Central memory CD8-positive, alpha-beta T cell (primary cell): ENCODE measurements around the gene PHAF1.

Source experiments
- ATAC-seq: fragments of 150-1000 bp; cut with Tn5 transposase; replicated peaks from 2 replicates; pipeline ENCODE4 v1.10.0; 2022; ENCODE audit warnings: mild to moderate bottlenecking, moderate FRiP score, moderate number of reproducible peaks; ENCODE audit not compliant: poor library complexity, severe bottlenecking; ENCODE audit errors: extremely low read depth
- DNase-seq, 2 donors: peaks; one replicate each; pipeline ENCODE4 v3.0.0; 2021; ENCODE audit warnings: low spot score in 2 of 2
- H3K27ac Mint-ChIP-seq: one replicate; pipeline ENCODE4 v1.8.0; 2022; ENCODE audit warnings: low read depth, mild to moderate bottlenecking, moderate library complexity, mixed read lengths
- H3K27me3 Mint-ChIP-seq: one replicate; pipeline ENCODE4 v1.8.0; 2022; ENCODE audit warnings: mixed read lengths
- H3K36me3 Mint-ChIP-seq: one replicate; pipeline ENCODE4 v1.8.0; 2022; ENCODE audit warnings: mild to moderate bottlenecking, moderate library complexity, mixed read lengths; ENCODE audit not compliant: insufficient read depth
- H3K4me1 Mint-ChIP-seq: one replicate; pipeline ENCODE4 v1.8.0; 2022; ENCODE audit warnings: mixed read lengths
- H3K4me3 Mint-ChIP-seq: one replicate; pipeline ENCODE4 v1.8.0; 2022; ENCODE audit warnings: mild to moderate bottlenecking, moderate library complexity, mixed read lengths
- H3K9me3 Mint-ChIP-seq: one replicate; pipeline ENCODE4 v1.8.0; 2022; ENCODE audit warnings: mixed read lengths

PHAF1 gene

GRCh38 chr16:67089101-67089500 is 20.6 kb upstream of the PHAF1 start:
- Mint-ChIP-seq H3K36me3 (peaks cover 12% of the 10 kb centered on the region), H3K4me1 (peaks cover 10% of the 10 kb centered on the region), H3K4me3 (no peak overlapping the region), H3K27me3 (no peaks in the 10 kb centered on the region), H3K9me3 (no peaks in the 10 kb centered on the region), H3K27ac (no peak overlapping the region)
- DNase-seq (no peak), ATAC-seq (no peak)

DNA sequence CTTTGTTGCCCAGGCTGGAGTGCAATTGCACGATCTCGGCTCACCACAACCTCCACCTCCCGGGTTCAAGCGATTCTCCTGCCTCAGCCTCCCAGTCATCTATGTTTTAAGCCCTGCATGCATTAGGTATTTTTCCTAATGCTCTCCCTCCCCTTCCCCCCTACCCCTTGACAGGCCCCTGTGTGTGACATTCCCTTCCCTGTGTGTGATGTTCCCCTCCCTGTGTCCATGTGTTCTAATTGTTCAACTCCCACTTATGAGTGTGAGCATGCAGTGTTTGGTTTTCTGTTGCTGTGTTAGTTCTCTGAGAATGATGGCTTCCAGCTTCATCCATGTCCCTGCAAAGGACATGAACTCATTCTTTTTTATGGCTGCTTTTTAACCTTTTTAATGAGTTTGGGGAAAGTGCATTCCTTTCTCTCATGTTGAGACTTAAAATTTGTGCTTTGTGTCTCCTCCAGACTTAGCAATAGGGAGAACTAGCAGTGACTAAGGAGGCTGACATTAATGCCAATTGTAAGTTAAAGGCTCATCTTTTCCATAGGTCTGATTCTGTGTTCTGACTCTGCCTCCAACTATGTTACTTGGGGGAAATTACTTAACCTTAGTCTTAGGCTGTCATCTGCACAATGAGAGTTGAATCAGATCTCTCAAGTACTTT is 17.7 kb upstream of the PHAF1 start:
- Mint-ChIP-seq H3K27ac (no peak overlapping the region), H3K36me3 (peaks cover 15% of the 10 kb centered on the region), H3K4me3 (no peak overlapping the region), H3K9me3 (no peaks in the 10 kb centered on the region), H3K4me1 (peaks cover 5% of the 10 kb centered on the region), H3K27me3 (no peaks in the 10 kb centered on the region)
- ATAC-seq (no peak), DNase-seq (no peak)

DNA sequence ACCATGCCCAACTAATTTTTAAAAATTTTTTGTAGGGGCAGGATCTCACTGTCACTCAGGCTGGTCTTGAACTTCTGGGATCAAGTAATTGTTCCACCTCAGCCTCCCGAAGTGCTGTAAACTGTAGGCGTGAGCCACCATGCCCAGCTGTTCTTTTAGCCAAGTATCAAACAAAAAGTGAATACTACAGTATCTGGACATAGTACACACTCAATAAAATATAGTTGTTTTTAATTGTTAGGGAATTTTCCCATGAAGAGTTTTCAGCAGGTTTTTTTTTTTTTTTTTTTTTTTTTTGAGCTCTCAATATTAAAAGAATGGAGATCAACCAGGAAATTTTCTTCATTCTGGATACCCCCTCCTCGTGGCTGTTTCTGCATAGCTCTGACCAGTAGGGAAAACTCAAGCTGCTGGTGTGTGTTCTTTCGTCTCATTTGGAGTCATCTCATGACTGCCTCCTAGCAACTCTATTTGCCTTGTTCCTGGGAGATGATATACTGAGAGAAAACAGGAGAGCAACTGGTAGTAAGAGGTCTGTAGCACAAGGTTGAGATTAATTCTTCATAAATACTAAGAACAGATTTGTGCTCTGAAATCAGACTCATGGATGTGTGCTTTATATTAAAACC is 16.5 kb upstream of the PHAF1 start:
- no peaks in the 10 kb centered on the region for H3K27me3 Mint-ChIP-seq
- peak overlapping the region; percentile 87 for H3K27ac Mint-ChIP-seq
- DNase-seq = no peak

GRCh38 chr16:67098599-67098998 is 11.1 kb upstream of the PHAF1 start:
- no peaks in the 10 kb centered on the region for H3K4me1 Mint-ChIP-seq
- H3K27me3 Mint-ChIP-seq = no peaks in the 10 kb centered on the region
- ATAC-seq (no peak), DNase-seq (no peak)
- no peak overlapping the region for H3K27ac Mint-ChIP-seq
- no peaks in the 10 kb centered on the region for H3K9me3 Mint-ChIP-seq
- H3K36me3 Mint-ChIP-seq = peaks cover 10% of the 10 kb centered on the region
- H3K4me3 Mint-ChIP-seq = no peak overlapping the region

More for the DNA sequence above, 16.5 kb upstream of the PHAF1 start:
- Mint-ChIP-seq H3K4me1 (peaks cover 5% of the 10 kb centered on the region), H3K4me3 (no peak overlapping the region), H3K36me3 (peaks cover 15% of the 10 kb centered on the region), H3K9me3 (no peaks in the 10 kb centered on the region)
- ATAC-seq = no peak

DNA sequence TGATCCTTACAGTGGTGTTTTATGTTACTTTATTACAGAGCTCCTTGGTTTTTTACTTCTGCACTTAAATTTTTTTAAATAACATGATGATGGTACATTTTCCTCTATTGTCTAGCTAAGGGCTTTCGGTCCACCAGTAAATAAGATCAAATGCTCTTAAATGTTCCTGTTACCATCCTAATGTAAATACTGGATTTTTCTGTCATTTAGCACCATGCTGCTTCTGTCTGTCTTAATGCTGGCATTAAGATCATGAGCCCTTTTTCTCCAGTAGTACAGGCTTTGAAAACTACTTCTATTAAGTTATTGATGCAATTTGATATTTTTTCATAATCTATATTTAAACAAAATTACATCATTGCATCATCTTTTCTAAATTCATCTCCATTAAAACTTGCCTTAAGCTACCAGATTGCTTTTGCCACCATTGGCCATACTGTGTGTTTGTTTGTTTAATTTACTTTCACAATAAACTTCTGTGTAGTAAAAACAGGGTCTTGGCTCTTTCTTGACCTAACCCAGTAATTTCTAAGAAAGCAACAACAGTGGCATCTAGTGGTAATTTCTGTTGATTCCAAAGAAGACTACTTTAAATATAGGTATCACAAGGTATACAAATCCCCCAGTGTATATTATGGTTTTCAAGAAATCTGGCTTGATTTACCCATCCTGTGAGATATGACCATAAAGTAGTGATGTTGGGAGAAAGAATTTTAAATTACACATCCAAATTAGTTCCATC is 9.0 kb upstream of the PHAF1 start:
- Mint-ChIP-seq H3K27me3 (no peaks in the 10 kb centered on the region), H3K9me3 (no peaks in the 10 kb centered on the region), H3K4me3 (no peak overlapping the region), H3K4me1 (no peaks in the 10 kb centered on the region), H3K36me3 (peaks cover 4% of the 10 kb centered on the region), H3K27ac (no peak overlapping the region)
- ATAC-seq (no peak), DNase-seq (no peak)

DNA sequence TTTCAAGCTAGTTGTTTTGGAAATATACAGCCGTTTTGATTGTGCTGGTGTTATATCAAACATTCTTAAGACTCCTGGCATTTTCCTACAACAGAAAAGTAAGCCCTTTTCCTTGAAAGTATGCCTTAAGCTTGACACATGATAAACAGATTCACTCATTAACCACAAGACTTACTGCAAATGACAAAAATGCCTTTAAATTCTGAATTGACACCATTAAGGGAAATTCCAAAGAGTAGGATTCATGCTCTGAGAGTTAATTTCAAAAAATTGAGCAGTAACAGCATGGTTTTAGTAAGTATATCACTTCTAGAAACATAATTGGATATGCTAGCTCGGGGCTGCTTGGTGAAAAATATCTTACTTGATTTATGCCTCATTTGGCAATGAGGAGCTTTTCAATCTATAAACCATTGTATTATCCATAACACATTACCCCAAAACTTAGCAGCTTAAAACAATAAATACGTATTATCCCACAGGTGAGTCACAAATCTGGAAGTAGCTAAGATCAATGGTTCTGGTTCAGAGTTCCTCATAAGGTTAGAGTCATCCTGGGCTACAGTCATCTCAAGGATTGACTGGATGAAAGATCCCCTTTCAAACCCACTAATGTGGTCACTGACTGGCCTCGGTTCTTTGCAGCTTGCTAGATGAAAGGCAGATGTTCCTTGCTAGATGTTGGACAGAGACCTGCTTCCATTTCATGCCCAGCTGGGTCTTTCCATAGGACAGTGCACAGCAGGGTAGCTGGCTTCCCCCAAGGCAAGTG is 8.2 kb upstream of the PHAF1 start:
- no peak overlapping the region for H3K27ac Mint-ChIP-seq
- ATAC-seq (no peak), DNase-seq (no peak)
- no peak overlapping the region for H3K4me3 Mint-ChIP-seq
- peaks cover 4% of the 10 kb centered on the region for H3K36me3 Mint-ChIP-seq
- no peaks in the 10 kb centered on the region for H3K4me1 Mint-ChIP-seq
- H3K9me3 Mint-ChIP-seq = no peaks in the 10 kb centered on the region
- no peaks in the 10 kb centered on the region for H3K27me3 Mint-ChIP-seq

DNA sequence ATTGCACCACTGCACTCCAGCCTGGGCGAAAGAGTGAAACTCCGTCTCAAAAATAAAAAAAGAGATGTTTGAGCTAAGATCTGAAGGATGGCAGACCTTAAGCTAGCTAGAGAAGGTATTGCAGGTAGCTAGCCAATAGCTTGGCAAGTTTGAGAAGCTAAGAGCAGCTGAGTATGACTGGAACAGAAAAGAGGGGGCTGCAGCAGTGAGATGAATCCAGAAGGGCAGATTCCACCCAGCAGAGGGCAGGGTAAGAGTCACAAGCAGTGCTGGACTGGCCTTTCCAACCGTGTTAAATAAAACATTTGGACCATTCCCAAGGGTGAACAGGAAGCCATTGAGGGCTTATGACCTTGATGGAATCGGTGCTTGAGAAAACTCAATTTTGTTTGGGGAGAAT is 5.7 kb upstream of the PHAF1 start:
- H3K27ac Mint-ChIP-seq = peak overlapping the region; percentile 76
- H3K9me3 Mint-ChIP-seq = no peaks in the 10 kb centered on the region
- no peak overlapping the region for H3K4me3 Mint-ChIP-seq
- no peaks in the 10 kb centered on the region for H3K4me1 Mint-ChIP-seq
- no peak for DNase-seq
- no peaks in the 10 kb centered on the region for H3K27me3 Mint-ChIP-seq
- peaks cover 2% of the 10 kb centered on the region for H3K36me3 Mint-ChIP-seq
- no peak for ATAC-seq

DNA sequence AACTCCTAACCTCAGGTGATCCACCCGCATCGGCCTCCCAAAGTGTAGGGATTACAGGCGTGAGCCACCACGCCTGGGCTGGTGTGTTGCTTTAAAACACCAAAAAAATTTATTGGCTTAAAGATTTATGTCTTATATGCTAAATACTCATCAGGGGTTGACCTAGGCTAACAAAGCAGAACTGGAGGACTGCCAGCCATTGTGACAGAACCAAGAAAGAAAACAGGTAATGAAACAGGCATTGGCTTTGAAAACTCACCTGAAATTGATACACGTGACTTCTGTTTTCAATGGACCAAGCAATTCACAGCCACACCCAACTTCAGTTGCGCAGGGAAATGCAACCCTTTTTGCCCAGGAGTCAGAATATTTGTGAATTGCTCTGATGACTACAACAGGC is 4.9 kb upstream of the PHAF1 start:
- no peaks in the 10 kb centered on the region for H3K27me3 Mint-ChIP-seq
- DNase-seq (no peak), ATAC-seq (no peak)
- no peak overlapping the region for H3K27ac Mint-ChIP-seq
- peaks cover 8% of the 10 kb centered on the region for H3K4me1 Mint-ChIP-seq
- no peaks in the 10 kb centered on the region for H3K9me3 Mint-ChIP-seq
- peaks cover 8% of the 10 kb centered on the region for H3K36me3 Mint-ChIP-seq
- no peak overlapping the region for H3K4me3 Mint-ChIP-seq

GRCh38 chr16:67105246-67105645 is 4.5 kb upstream of the PHAF1 start:
- Mint-ChIP-seq H3K27me3 (no peaks in the 10 kb centered on the region), H3K27ac (peak overlapping the region; percentile 16), H3K36me3 (peaks cover 10% of the 10 kb centered on the region), H3K4me3 (no peak overlapping the region), H3K4me1 (peaks cover 12% of the 10 kb centered on the region), H3K9me3 (no peaks in the 10 kb centered on the region)
- DNase-seq (no peak), ATAC-seq (no peak)

DNA sequence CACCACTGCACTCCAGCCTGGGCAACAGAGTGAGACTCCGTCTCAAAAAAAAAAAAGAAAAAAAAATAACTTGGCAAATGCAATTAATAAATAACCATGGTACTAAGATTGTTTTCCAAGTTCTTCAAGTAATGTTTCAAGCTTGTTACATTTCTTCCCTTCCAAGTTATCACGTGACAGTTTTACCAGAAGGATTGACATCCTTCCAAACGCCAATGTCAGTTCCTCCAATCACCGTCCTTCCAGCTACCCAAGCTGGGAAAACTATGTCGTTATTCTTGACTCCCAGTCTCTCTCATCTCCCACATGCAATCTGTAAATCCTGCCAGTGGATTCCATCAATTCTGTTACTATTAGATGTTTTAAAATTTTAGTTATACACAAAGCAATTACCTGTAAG is 3.9 kb upstream of the PHAF1 start:
- H3K27ac Mint-ChIP-seq = peak overlapping the region; percentile 16
- no peak for DNase-seq
- peaks cover 12% of the 10 kb centered on the region for H3K36me3 Mint-ChIP-seq
- ATAC-seq = no peak
- no peak overlapping the region for H3K4me3 Mint-ChIP-seq
- no peaks in the 10 kb centered on the region for H3K9me3 Mint-ChIP-seq
- no peaks in the 10 kb centered on the region for H3K27me3 Mint-ChIP-seq
- H3K4me1 Mint-ChIP-seq = peaks cover 18% of the 10 kb centered on the region

GRCh38 chr16:67108489-67108888 is 1.3 kb upstream of the PHAF1 start:
- H3K4me3 Mint-ChIP-seq = no peak overlapping the region
- no peaks in the 10 kb centered on the region for H3K9me3 Mint-ChIP-seq
- no peak overlapping the region for H3K27ac Mint-ChIP-seq
- H3K27me3 Mint-ChIP-seq = no peaks in the 10 kb centered on the region
- H3K36me3 Mint-ChIP-seq = peaks cover 14% of the 10 kb centered on the region
- DNase-seq = no peak
- no peak for ATAC-seq
- peaks cover 35% of the 10 kb centered on the region for H3K4me1 Mint-ChIP-seq

GRCh38 chr16:67108931-67109406 is 772 bp upstream of the PHAF1 start:
- DNase-seq (no peak), ATAC-seq (no peak)
- Mint-ChIP-seq H3K4me1 (peaks cover 35% of the 10 kb centered on the region), H3K27me3 (no peaks in the 10 kb centered on the region), H3K36me3 (peaks cover 14% of the 10 kb centered on the region), H3K9me3 (no peaks in the 10 kb centered on the region), H3K4me3 (peak overlapping the region; percentile 94), H3K27ac (peak overlapping the region; percentile 90)
